ENCODE data around the gene NTM.

The NTM gene

GRCh38 chr11:131807876-131808275, 437.5 kb downstream of the NTM start:
- no peak for DNase-seq

- no peak for DNase-seq
Measured at GRCh38 chr11:131808470-131808869, 438.1 kb downstream of the NTM start.

GRCh38 chr11:131809203-131809918, 438.9 kb downstream of the NTM start:
- no peak for DNase-seq

- DNase-seq = no peak
Measured at GRCh38 chr11:131810541-131810940, 440.1 kb downstream of the NTM start.

- no peak for DNase-seq
Measured at GRCh38 chr11:131811383-131811782, 441.0 kb downstream of the NTM start.

- DNase-seq = no peak
Measured at GRCh38 chr11:131814108-131814507, 443.7 kb downstream of the NTM start.

- no peak for DNase-seq
Measured at GRCh38 chr11:131815590-131815989, 445.2 kb downstream of the NTM start.

GRCh38 chr11:131816051-131816450, 445.6 kb downstream of the NTM start:
- DNase-seq = no peak

- DNase-seq = no peak
Measured at GRCh38 chr11:131817687-131818188, 447.3 kb downstream of the NTM start.

- DNase-seq = no peak
Measured at GRCh38 chr11:131819865-131820264, 449.4 kb downstream of the NTM start.

GRCh38 chr11:131822506-131822905, 452.1 kb downstream of the NTM start:
- no peak for DNase-seq

GRCh38 chr11:131823772-131824171, 453.4 kb downstream of the NTM start:
- no peak for DNase-seq

GRCh38 chr11:131824771-131825170, 454.4 kb downstream of the NTM start:
- DNase-seq = no peak

- no peak for DNase-seq
Measured at GRCh38 chr11:131827430-131827829, 457.0 kb downstream of the NTM start.

GRCh38 chr11:131829725-131830124, 459.3 kb downstream of the NTM start:
- no peak for DNase-seq

- DNase-seq = no peak
Measured at GRCh38 chr11:131832079-131832478, 461.7 kb downstream of the NTM start.

- DNase-seq = no peak
Measured at GRCh38 chr11:131833366-131833765, 463.0 kb downstream of the NTM start.

GRCh38 chr11:131837562-131837961, 467.1 kb downstream of the NTM start:
- DNase-seq = no peak

GRCh38 chr11:131838016-131838415, 467.6 kb downstream of the NTM start:
- DNase-seq = no peak

GRCh38 chr11:131839326-131839725, 468.9 kb downstream of the NTM start:
- no peak for DNase-seq

GRCh38 chr11:131840545-131840944, 470.1 kb downstream of the NTM start:
- DNase-seq = no peak

GRCh38 chr11:131841028-131841427, 470.6 kb downstream of the NTM start:
- no peak for DNase-seq

- DNase-seq = no peak
Measured at GRCh38 chr11:131841925-131842635, 471.7 kb downstream of the NTM start.

- no peak for DNase-seq
Measured at GRCh38 chr11:131845255-131845654, 474.8 kb downstream of the NTM start.

Data from NCI-H187 (cell line).